GM15510 (cell line): ENCODE data around the gene PLA2R1.

Experiments
- POLR2A ChIP-seq: IDR thresholded peaks from 3 replicates; pipeline ENCODE4 v1.6.1; 2011; ENCODE audit warnings: borderline replicate concordance; ENCODE audit not compliant: insufficient read length; ENCODE audit errors: extremely low read depth

PLA2R1 gene

GRCh38 chr2:160010361-160011145, 51.9 kb downstream of the PLA2R1 start:
- no peak for TF ChIP-seq POLR2A

DNA sequence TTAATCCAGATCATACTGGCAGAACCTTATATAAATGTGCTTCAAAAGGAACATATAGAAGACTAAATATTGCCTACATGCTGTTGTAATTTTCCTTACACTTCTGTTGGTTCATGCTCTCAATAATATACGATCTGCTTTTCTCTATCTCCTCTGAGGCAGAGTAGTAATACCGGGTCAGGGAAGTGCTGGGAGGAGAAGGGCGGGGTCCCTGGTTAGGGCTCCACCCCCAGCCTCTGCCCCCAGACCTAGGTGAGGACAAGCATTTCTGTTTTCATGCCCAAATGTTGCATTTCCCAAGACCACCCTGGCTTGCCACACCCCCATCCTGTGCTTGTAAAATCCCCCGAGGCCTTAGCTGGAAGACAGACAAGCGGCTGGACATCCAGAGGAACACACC, 55.3 kb downstream of the PLA2R1 start:
- no peak for TF ChIP-seq POLR2A

DNA sequence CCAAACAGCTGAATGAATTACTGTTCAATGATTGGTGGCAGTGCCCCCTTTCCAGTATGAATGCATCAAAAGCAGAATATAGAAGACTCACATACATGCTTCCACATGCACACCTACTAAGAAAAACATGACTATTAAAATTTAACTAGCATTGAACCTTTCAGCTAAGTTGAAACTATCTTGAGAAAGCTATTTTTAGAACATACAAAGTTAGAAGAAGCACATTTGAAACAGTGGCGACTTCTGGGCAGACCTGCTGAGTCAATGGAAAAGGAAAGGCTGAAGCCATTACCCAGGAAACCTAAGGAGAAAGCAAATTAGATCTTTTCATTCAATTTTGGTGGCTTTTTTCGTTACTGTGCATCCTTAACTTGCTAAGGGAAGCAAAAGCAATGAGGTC, 55.9 kb downstream of the PLA2R1 start:
- TF ChIP-seq POLR2A: no peak

GRCh38 chr2:160005908-160006307, 56.5 kb downstream of the PLA2R1 start:
- no peak for TF ChIP-seq POLR2A

DNA sequence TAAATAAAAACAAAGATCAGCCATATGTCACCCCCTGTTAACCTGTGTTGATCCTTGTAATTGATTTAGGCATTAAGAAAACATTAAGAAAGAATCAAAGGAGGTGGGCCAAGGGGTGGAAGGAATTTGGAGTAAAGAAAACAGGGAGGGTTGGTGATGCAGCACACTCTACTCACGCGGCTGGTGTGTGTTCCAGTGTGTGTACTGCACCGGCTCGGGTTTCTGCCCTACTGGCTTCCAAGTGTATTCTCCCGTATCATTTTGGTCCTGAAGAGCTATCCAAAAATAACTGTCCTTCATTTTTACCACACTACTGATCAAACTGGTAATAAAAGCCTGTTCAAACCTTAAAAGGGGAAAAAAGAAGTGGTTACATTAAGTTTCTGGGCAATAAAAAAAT, 56.9 kb downstream of the PLA2R1 start:
- TF ChIP-seq POLR2A: no peak

GRCh38 chr2:159998961-159999360, 63.5 kb downstream of the PLA2R1 start:
- no peak for TF ChIP-seq POLR2A

DNA sequence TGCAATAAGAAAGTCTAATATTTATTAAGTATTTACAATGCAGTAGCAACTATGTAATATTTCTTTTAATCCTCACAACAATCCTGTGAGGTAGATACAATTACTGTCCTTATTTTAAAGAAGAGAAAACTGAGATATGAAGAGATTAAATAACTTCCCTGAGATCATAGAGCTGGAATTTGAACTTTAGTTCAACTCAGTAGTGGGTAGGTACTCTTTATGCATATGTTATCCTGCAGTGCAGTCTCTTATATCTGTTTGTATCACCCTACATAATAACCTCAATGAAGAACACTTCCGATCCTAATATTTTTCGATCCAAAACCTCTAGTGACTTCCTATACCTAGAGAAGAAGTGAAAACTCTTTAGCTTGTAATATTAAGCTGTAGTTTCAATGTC, 64.2 kb downstream of the PLA2R1 start:
- no peak for TF ChIP-seq POLR2A

DNA sequence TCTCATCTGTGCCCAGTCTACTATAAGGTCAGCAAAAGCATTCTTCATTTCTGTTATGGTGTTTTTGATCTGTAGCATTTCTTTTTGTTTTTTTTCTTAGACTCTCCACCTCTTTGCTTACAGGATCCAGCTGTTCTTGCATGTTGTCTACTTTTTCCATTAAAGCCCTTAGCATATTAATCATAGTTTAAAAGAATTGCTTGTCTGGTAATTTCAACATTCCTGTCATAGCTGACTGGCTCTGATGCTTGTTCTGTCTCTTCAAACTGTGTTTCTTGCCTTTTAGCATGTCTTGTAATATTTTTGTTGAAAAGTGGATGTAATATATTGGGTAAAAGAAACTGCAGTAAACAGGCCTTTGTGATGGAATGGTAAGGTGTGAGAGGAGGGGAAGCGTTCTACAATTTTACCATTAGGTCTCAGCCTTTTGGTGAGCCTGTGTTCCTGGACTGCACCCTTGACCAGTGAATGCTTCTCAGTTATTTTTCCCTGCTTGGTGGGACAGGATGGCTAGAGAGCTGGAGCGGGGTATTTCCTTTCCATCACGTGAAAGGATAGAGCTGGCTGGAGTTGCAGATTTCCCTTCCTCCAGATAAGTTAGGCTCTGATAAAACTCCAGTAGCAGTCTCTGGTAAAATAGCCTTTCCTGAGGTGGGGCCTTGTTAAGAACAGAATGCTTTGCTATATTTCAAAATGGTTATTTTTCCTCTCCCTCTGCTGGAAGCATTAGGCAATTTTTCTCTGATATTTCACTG, 65.4 kb downstream of the PLA2R1 start:
- no peak for TF ChIP-seq POLR2A

GRCh38 chr2:159995038-159995437, 67.4 kb downstream of the PLA2R1 start:
- TF ChIP-seq POLR2A: no peak

- TF ChIP-seq POLR2A: no peak
Measured at GRCh38 chr2:159989249-159989648, 73.2 kb downstream of the PLA2R1 start.

DNA sequence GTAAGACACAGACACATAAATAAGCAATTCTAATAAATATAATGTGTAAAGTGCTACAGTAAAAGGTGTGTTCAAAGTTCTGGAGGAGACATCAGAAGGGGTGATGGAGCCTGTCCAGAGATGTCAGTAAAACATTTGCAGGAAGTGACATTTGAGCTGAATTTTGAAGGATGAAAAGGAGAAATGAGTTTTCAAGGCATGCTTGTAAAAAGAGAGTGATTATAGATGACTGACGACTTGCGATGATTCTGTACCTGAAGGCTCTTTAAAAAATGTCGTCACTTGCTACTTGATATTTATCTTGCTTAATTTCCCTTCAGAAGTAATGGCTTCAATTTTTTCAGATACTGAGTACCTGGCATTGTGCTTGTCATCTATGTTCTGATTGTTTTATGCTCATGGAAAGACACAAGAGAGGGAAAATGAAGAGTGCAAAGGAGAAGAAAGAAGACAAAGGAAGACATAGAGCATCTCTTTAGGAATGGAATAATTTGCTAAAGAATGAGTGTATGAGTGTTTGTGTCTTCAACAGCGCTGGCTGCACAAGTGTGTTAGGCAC, 73.9 kb downstream of the PLA2R1 start:
- no peak for TF ChIP-seq POLR2A

- no peak for TF ChIP-seq POLR2A
Measured at GRCh38 chr2:159987181-159987580, 75.2 kb downstream of the PLA2R1 start.

- no peak for TF ChIP-seq POLR2A
Measured at GRCh38 chr2:159985656-159986055, 76.8 kb downstream of the PLA2R1 start.

DNA sequence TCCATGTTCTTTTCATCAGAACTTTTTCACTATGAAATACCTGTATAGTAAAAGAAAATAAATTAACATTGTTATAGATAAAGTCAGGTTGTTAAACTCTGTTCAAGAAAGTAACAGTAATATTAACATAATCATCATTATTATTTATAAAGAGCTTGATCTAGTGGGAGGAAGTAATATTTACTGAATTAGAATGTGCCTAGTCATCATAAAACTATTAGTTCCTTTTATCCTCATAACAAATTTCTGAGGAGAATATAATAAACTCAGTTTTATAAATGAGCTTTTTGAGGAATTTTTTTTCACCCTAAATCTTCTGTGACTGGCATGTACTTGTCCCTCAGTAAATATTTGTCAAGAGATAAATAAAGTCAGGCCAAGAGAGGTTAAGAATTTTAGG, 78.4 kb downstream of the PLA2R1 start:
- no peak for TF ChIP-seq POLR2A
